ENCODE measurements around the gene METRNL. TPM values are rescaled to one million over a fixed set of nuclear protein-coding genes. Genes with fewer than 3 reads are reported as not detected.

The METRNL gene
- total RNA-seq, 1 experiment from 2014 or later = 33.8 TPM

- no peaks in the 10 kb centered on the region for H3K9me3 ChIP-seq
- no peaks in the 10 kb centered on the region for H3K9me3 Mint-ChIP-seq (ENCODE audit: unreplicated experiment)
- intact Hi-C loops (cut with micrococcal nuclease; ENCODE audit: unreplicated experiment) = no loop called here
- H3K4me3 ChIP-seq (ENCODE audit: low read depth, low read length) = no peak overlapping the region
- no peaks in the 10 kb centered on the region for H3K36me3 ChIP-seq (ENCODE audit: control insufficient read depth, insufficient read depth, low read length)
- TF ChIP-seq CTCF (IDR thresholded peaks at IDR 0.05; ENCODE audit: insufficient read depth in 1 of 2, low read depth in 1 of 2, low read length in 1 of 2, severe bottlenecking in 1 of 2, unreplicated experiment in 1 of 2) = no peak
- peaks cover 16% of the 10 kb centered on the region for H3K4me1 ChIP-seq
- no peak for DNase-seq
- no peaks in the 10 kb centered on the region for H3K36me3 Mint-ChIP-seq (ENCODE audit: insufficient read depth, unreplicated experiment)
- ChIA-PET POLR2A (no interaction called here), CTCF (no interaction called here)
- H3K27ac Mint-ChIP-seq (ENCODE audit: unreplicated experiment) = no peak overlapping the region
- no TSS peak for BruUV-seq (replicated peaks)
- H3K27me3 ChIP-seq (replicated peaks; ENCODE audit: control insufficient read depth, insufficient read depth, low read length) = no peaks in the 10 kb centered on the region; the same call in 1 of the 2 replicates
- no peaks in the 10 kb centered on the region for H3K27me3 Mint-ChIP-seq (ENCODE audit: insufficient read depth, unreplicated experiment)
- no peaks in the 10 kb centered on the region for H3K4me1 Mint-ChIP-seq (ENCODE audit: low read depth, unreplicated experiment)
- no peak overlapping the region for H3K4me3 Mint-ChIP-seq (ENCODE audit: unreplicated experiment)
Observed at GRCh38 chr17:83113381-83113780, 34.0 kb downstream of the METRNL start.

- Mint-ChIP-seq H3K4me1 (ENCODE audit: low read depth, unreplicated experiment) (no peaks in the 10 kb centered on the region), H3K27ac (ENCODE audit: unreplicated experiment) (no peak overlapping the region), H3K27me3 (ENCODE audit: insufficient read depth, unreplicated experiment) (no peaks in the 10 kb centered on the region), H3K4me3 (ENCODE audit: unreplicated experiment) (no peak overlapping the region), H3K9me3 (ENCODE audit: unreplicated experiment) (no peaks in the 10 kb centered on the region), H3K36me3 (ENCODE audit: insufficient read depth, unreplicated experiment) (no peaks in the 10 kb centered on the region)
- no peaks in the 10 kb centered on the region for H3K36me3 ChIP-seq (ENCODE audit: control insufficient read depth, insufficient read depth, low read length)
- no TSS peak for BruUV-seq (replicated peaks)
- TF ChIP-seq CTCF (IDR thresholded peaks at IDR 0.05; ENCODE audit: insufficient read depth in 1 of 2, low read depth in 1 of 2, low read length in 1 of 2, severe bottlenecking in 1 of 2, unreplicated experiment in 1 of 2) = no peak
- no peak for DNase-seq
- POLR2A ChIA-PET = no interaction called here
- no peaks in the 10 kb centered on the region for H3K9me3 ChIP-seq
- intact Hi-C loops (cut with micrococcal nuclease; ENCODE audit: unreplicated experiment) = no loop called here
- CTCF ChIA-PET = no interaction called here
- peaks cover 16% of the 10 kb centered on the region for H3K4me1 ChIP-seq
- H3K27me3 ChIP-seq (replicated peaks; ENCODE audit: control insufficient read depth, insufficient read depth, low read length) = no peaks in the 10 kb centered on the region; the same call in 1 of the 2 replicates
- H3K4me3 ChIP-seq (ENCODE audit: low read depth, low read length) = no peak overlapping the region
Observed at GRCh38 chr17:83113792-83114191, 34.4 kb downstream of the METRNL start.

GRCh38 chr17:83114706-83115105 lies 35.3 kb downstream of the METRNL start:
- H3K9me3 ChIP-seq = no peaks in the 10 kb centered on the region
- no peaks in the 10 kb centered on the region; the same call in 1 of the 2 replicates for H3K27me3 ChIP-seq (replicated peaks; ENCODE audit: control insufficient read depth, insufficient read depth, low read length)
- Mint-ChIP-seq H3K4me3 (ENCODE audit: unreplicated experiment) (no peak overlapping the region), H3K9me3 (ENCODE audit: unreplicated experiment) (peaks cover 6% of the 10 kb centered on the region), H3K27me3 (ENCODE audit: insufficient read depth, unreplicated experiment) (peaks cover 2% of the 10 kb centered on the region), H3K4me1 (ENCODE audit: low read depth, unreplicated experiment) (no peaks in the 10 kb centered on the region), H3K36me3 (ENCODE audit: insufficient read depth, unreplicated experiment) (no peaks in the 10 kb centered on the region), H3K27ac (ENCODE audit: unreplicated experiment) (no peak overlapping the region)
- no peak overlapping the region for H3K4me3 ChIP-seq (ENCODE audit: low read depth, low read length)
- intact Hi-C loops (cut with micrococcal nuclease; ENCODE audit: unreplicated experiment) = no loop called here
- no peaks in the 10 kb centered on the region for H3K36me3 ChIP-seq (ENCODE audit: control insufficient read depth, insufficient read depth, low read length)
- TF ChIP-seq CTCF (IDR thresholded peaks at IDR 0.05; ENCODE audit: insufficient read depth in 1 of 2, low read depth in 1 of 2, low read length in 1 of 2, severe bottlenecking in 1 of 2, unreplicated experiment in 1 of 2) = no peak
- no peak for DNase-seq
- no TSS peak for BruUV-seq (replicated peaks)
- ChIA-PET CTCF (no interaction called here), POLR2A (no interaction called here)
- peaks cover 13% of the 10 kb centered on the region for H3K4me1 ChIP-seq

Data from Caco-2 (cell line).